ENCODE measurements around the gene AMN1.

The AMN1 gene

GRCh38 chr12:31651893-31652521 lies 76.8 kb downstream of the AMN1 start:
- TF ChIP-seq CTCF (IDR thresholded peaks at IDR 0.05; ENCODE audit: borderline replicate concordance, control extremely low read depth, extremely low read depth, insufficient read depth, missing control alignments), result no peak
- in situ Hi-C loops (cut with MboI; ENCODE audit: low sequenced_read_pairs, unreplicated experiment), result loop anchor here (10.0 to 25.0 kb wide), 3 partner anchors 410 to 1010 kb away; no protein-coding TSS in a partner anchor
- no peak for DNase-seq (ENCODE audit: low spot score)

- in situ Hi-C loops (cut with MboI; ENCODE audit: low sequenced_read_pairs, unreplicated experiment), result loop anchor here (10.0 to 25.0 kb wide), 3 partner anchors 411 to 1011 kb away; no protein-coding TSS in a partner anchor
- TF ChIP-seq CTCF (IDR thresholded peaks at IDR 0.05; ENCODE audit: borderline replicate concordance, control extremely low read depth, extremely low read depth, insufficient read depth, missing control alignments), result no peak
- no peak for DNase-seq (ENCODE audit: low spot score)
Observed at GRCh38 chr12:31650918-31651317, 77.9 kb downstream of the AMN1 start.

GRCh38 chr12:31647086-31647491 lies 81.7 kb downstream of the AMN1 start:
- no peak for TF ChIP-seq CTCF (IDR thresholded peaks at IDR 0.05; ENCODE audit: borderline replicate concordance, control extremely low read depth, extremely low read depth, insufficient read depth, missing control alignments)
- DNase-seq (ENCODE audit: low spot score), result no peak
- in situ Hi-C loops (cut with MboI; ENCODE audit: low sequenced_read_pairs, unreplicated experiment), result no loop called here

- no peak for TF ChIP-seq CTCF (IDR thresholded peaks at IDR 0.05; ENCODE audit: borderline replicate concordance, control extremely low read depth, extremely low read depth, insufficient read depth, missing control alignments)
- in situ Hi-C loops (cut with MboI; ENCODE audit: low sequenced_read_pairs, unreplicated experiment), result no loop called here
- DNase-seq (ENCODE audit: low spot score), result no peak
Observed at GRCh38 chr12:31645924-31646323, 82.9 kb downstream of the AMN1 start.

GRCh38 chr12:31644536-31644935 lies 84.3 kb downstream of the AMN1 start:
- no peak for TF ChIP-seq CTCF (IDR thresholded peaks at IDR 0.05; ENCODE audit: borderline replicate concordance, control extremely low read depth, extremely low read depth, insufficient read depth, missing control alignments)
- DNase-seq (ENCODE audit: low spot score), result no peak
- in situ Hi-C loops (cut with MboI; ENCODE audit: low sequenced_read_pairs, unreplicated experiment), result no loop called here

GRCh38 chr12:31641509-31642090 lies 87.2 kb downstream of the AMN1 start:
- DNase-seq (ENCODE audit: low spot score), result no peak
- in situ Hi-C loops (cut with MboI; ENCODE audit: low sequenced_read_pairs, unreplicated experiment), result no loop called here
- no peak for TF ChIP-seq CTCF (IDR thresholded peaks at IDR 0.05; ENCODE audit: borderline replicate concordance, control extremely low read depth, extremely low read depth, insufficient read depth, missing control alignments)

All from GM13976 (cell line).